Retinal pigment epithelial cell (primary cell): Measurements from ENCODE around the gene DGKQ.

Source experiments
- DNase-seq: peaks from one replicate; pipeline ENCODE4 v3.0.0-alpha.2; 2010; ENCODE audit warnings: low read depth
- H3K4me3 ChIP-seq: 2 replicates; pipeline ENCODE4 v1.5.1; 2011; ENCODE audit warnings: mild to moderate bottlenecking, low read length, control low read depth, moderate library complexity
- CTCF ChIP-seq: conservative IDR thresholded peaks from 2 replicates; pipeline ENCODE4 v1.5.1; 2011; ENCODE audit warnings: low read depth, low read length, control low read depth, inconsistent platforms

DGKQ gene

GRCh38 chr4:986879-987623 is 13.7 kb upstream of the DGKQ start, which contains the start of gene IDUA:
TSS of gene IDUA (plus strand) at chr4:987044. CDS start at chr4:987085, 41 bp downstream.
- no peak for DNase-seq
- TF ChIP-seq CTCF = peak; percentile 56
- peak within 1 kb of the TSS; percentile 70 for H3K4me3 ChIP-seq

GRCh38 chr4:986428-986878 is 13.1 kb upstream of the DGKQ start:
- peak overlapping the region; percentile 70 for H3K4me3 ChIP-seq
- no peak for TF ChIP-seq CTCF
- DNase-seq = no peak

GRCh38 chr4:985123-985830 is 11.9 kb upstream of the DGKQ start:
- no peak for DNase-seq
- TF ChIP-seq CTCF = no peak
- H3K4me3 ChIP-seq = peak overlapping the region; percentile 32

GRCh38 chr4:984336-985054 is 11.1 kb upstream of the DGKQ start:
- peak overlapping the region; percentile 32 for H3K4me3 ChIP-seq
- DNase-seq = no peak
- TF ChIP-seq CTCF = no peak

GRCh38 chr4:982814-983213 is 9.4 kb upstream of the DGKQ start:
- DNase-seq = no peak
- no peak for TF ChIP-seq CTCF
- H3K4me3 ChIP-seq = no peak overlapping the region

GRCh38 chr4:982291-982690 is 8.9 kb upstream of the DGKQ start:
- DNase-seq = no peak
- TF ChIP-seq CTCF = no peak
- H3K4me3 ChIP-seq = no peak overlapping the region
